ENCODE measurements around the gene ARID3A.

Gene ARID3A

GRCh38 chr19:953445-954271 is 27.8 kb downstream of the ARID3A start:
- Histone ChIP-seq H3K27me3 (ENCODE audit: insufficient read depth, low read depth) (no peaks in the 10 kb centered on the region), H4K20me1 (ENCODE audit: insufficient read depth) (no peaks in the 10 kb centered on the region), H3K4me2 (no peak overlapping the region), H3K9ac (no peak overlapping the region), H2AFZ (ENCODE audit: low read depth) (no peak overlapping the region), H3K79me2 (ENCODE audit: insufficient read depth, low read depth) (no peaks in the 10 kb centered on the region), H3K4me3 (IDR thresholded peaks at IDR 0.05; ENCODE audit: insufficient read depth, low read depth, low read length) (no peak overlapping the region), H3K36me3 (ENCODE audit: insufficient read depth) (no peaks in the 10 kb centered on the region), H3K4me1 (ENCODE audit: low read depth, poor library complexity, severe bottlenecking) (no peaks in the 10 kb centered on the region), H3K27ac (no peak overlapping the region)
- TF ChIP-seq, protein P1, sequence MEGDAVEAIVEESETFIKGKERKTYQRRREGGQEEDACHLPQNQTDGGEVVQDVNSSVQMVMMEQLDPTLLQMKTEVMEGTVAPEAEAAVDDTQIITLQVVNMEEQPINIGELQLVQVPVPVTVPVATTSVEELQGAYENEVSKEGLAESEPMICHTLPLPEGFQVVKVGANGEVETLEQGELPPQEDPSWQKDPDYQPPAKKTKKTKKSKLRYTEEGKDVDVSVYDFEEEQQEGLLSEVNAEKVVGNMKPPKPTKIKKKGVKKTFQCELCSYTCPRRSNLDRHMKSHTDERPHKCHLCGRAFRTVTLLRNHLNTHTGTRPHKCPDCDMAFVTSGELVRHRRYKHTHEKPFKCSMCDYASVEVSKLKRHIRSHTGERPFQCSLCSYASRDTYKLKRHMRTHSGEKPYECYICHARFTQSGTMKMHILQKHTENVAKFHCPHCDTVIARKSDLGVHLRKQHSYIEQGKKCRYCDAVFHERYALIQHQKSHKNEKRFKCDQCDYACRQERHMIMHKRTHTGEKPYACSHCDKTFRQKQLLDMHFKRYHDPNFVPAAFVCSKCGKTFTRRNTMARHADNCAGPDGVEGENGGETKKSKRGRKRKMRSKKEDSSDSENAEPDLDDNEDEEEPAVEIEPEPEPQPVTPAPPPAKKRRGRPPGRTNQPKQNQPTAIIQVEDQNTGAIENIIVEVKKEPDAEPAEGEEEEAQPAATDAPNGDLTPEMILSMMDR (conservative IDR thresholded peaks at IDR 0.05; ENCODE audit: low read depth, low read length), result no peak

GRCh38 chr19:954272-954671 is 28.4 kb downstream of the ARID3A start:
- TF ChIP-seq, protein P1 (conservative IDR thresholded peaks at IDR 0.05; ENCODE audit: low read depth, low read length), result no peak
- Histone ChIP-seq H3K4me2 (no peak overlapping the region), H3K27me3 (ENCODE audit: insufficient read depth, low read depth) (no peaks in the 10 kb centered on the region), H3K36me3 (ENCODE audit: insufficient read depth) (no peaks in the 10 kb centered on the region), H3K79me2 (ENCODE audit: insufficient read depth, low read depth) (no peaks in the 10 kb centered on the region), H4K20me1 (ENCODE audit: insufficient read depth) (no peaks in the 10 kb centered on the region), H3K4me3 (IDR thresholded peaks at IDR 0.05; ENCODE audit: insufficient read depth, low read depth, low read length) (no peak overlapping the region), H3K4me1 (ENCODE audit: low read depth, poor library complexity, severe bottlenecking) (no peaks in the 10 kb centered on the region), H3K27ac (no peak overlapping the region), H2AFZ (ENCODE audit: low read depth) (no peak overlapping the region), H3K9ac (no peak overlapping the region)

DNA sequence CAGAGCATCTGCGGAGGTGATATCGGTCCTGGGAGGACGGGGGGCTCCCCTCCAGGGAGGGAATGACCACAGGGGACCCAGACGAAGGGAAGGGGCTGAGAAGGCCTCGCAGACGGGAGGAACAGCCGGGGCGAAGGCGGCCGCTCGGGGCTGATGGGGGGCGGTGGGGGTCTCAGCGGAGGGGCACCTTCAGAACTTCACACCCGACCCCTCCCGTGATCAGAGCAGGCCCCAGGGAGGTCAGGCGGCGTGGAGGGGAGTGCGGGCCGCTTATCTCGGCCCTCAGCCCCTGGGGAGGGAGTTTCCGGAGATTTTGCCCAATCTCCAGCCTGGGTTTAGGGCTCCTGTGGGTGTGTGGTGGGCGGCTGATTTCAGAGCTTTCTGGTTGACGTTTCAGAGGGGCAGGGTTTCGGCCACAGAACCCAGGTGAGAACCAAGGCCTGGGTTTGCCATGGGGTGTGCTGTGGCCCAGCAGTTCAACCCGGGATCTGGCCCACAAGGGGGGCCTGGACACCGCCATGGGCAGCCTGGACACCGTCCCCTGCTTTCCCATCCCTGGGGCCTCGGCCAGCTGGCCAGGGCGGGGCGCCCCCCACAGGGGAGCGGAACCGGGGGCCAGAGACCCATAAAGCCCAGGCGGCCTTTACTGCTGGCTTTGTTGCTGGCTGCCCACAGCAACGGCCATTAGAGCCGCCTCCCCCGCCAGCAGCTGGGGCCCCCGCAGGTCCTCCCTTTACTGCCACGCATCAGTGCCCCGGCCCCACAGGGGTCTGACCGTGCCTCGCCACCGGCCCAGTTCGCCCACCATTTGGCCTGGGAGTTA is 29.0 kb downstream of the ARID3A start:
- Histone ChIP-seq H2AFZ (ENCODE audit: low read depth) (no peak overlapping the region), H3K36me3 (ENCODE audit: insufficient read depth) (no peaks in the 10 kb centered on the region), H3K4me1 (ENCODE audit: low read depth, poor library complexity, severe bottlenecking) (no peaks in the 10 kb centered on the region), H3K79me2 (ENCODE audit: insufficient read depth, low read depth) (no peaks in the 10 kb centered on the region), H3K4me2 (no peak overlapping the region), H3K4me3 (IDR thresholded peaks at IDR 0.05; ENCODE audit: insufficient read depth, low read depth, low read length) (no peak overlapping the region), H3K9ac (no peak overlapping the region), H3K27me3 (ENCODE audit: insufficient read depth, low read depth) (no peaks in the 10 kb centered on the region), H4K20me1 (ENCODE audit: insufficient read depth) (no peaks in the 10 kb centered on the region), H3K27ac (no peak overlapping the region)
- TF ChIP-seq, protein P1 (conservative IDR thresholded peaks at IDR 0.05; ENCODE audit: low read depth, low read length), result no peak

DNA sequence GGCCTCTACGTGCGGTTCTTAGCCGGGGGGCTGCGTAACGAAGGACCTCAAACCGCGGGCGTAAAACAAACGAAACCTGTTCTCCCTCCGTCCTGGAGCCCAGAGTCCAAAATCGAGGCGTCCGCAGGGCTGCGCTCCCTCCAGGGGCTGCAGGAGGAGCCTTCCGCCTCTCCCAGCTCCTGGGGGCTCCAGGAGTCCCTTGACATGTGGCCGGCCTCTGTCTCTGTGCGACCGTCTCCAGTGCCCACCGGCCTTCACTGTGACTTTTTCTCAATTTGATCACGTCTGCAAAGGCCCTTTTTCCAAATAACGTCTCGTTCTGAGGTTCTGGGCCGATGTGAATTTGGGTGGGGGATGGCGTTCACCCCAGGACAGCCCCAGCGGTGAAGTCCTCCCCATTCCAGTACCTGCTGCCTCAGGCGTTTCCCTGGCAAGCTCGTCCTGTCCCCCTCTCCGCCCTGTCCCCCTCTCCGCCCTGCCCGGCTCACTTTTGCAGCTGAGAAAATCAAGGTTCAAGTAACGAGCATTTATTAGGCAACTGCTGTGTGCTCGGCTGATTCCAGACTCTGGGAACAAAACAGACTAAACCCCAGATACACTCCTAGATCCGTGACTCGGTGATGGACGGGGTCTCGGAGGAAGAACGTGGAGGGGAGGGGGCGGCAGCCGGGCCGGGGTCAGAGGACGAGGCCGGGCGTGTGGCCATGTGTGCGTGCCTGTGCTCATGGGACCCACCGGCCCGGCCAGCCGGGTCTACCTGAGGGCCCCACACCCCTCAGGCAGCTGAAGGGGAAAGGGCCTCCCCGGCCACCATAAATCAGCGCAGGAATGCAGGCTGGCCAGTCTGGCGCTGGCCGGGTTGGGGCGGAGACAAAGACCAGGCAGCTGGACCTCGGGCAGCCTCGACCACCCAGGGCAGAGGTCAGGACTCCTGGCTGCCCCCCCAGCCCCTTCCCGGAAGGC is 30.2 kb downstream of the ARID3A start:
- H4K20me1 ChIP-seq (ENCODE audit: insufficient read depth), result no peaks in the 10 kb centered on the region
- no peaks in the 10 kb centered on the region for H3K4me1 ChIP-seq (ENCODE audit: low read depth, poor library complexity, severe bottlenecking)
- H3K36me3 ChIP-seq (ENCODE audit: insufficient read depth), result no peaks in the 10 kb centered on the region
- no peak overlapping the region for H3K9ac ChIP-seq
- H3K4me3 ChIP-seq (IDR thresholded peaks at IDR 0.05; ENCODE audit: insufficient read depth, low read depth, low read length), result no peak overlapping the region
- TF ChIP-seq, protein P1 (conservative IDR thresholded peaks at IDR 0.05; ENCODE audit: low read depth, low read length), result no peak
- no peak overlapping the region for H3K4me2 ChIP-seq
- no peak overlapping the region for H2AFZ ChIP-seq (ENCODE audit: low read depth)
- H3K27ac ChIP-seq, result no peak overlapping the region
- H3K79me2 ChIP-seq (ENCODE audit: insufficient read depth, low read depth), result no peaks in the 10 kb centered on the region
- no peaks in the 10 kb centered on the region for H3K27me3 ChIP-seq (ENCODE audit: insufficient read depth, low read depth)

Measured in KMS-11 (cell line).